HEK293 (cell line): Measurements from ENCODE around the gene PHF5A.

Source experiments
- IKZF3 ChIP-seq: fragments of 450-650 bp; IDR thresholded peaks from 2 replicates; pipeline ENCODE4 v1.5.0; 2018; ENCODE audit warnings: missing biosample characterization, mild to moderate bottlenecking, missing genetic modification characterization, moderate library complexity
- KLF10 ChIP-seq: fragments of 450-650 bp; IDR thresholded peaks from 2 replicates; pipeline ENCODE4 v1.5.1; 2018; ENCODE audit warnings: missing biosample characterization, mild to moderate bottlenecking, missing genetic modification characterization
- KLF8 ChIP-seq: fragments of 450-650 bp; formaldehyde crosslinking; IDR thresholded peaks from 2 replicates; pipeline ENCODE4 v1.5.1; 2016; ENCODE audit warnings: missing biosample characterization, missing genetic modification characterization
- MEIS1 ChIP-seq: sonication (generic); formaldehyde crosslinking; IDR thresholded peaks from 2 replicates; pipeline ENCODE4 v1.8.1; 2022; ENCODE audit warnings: missing genetic modification reagents, mild to moderate bottlenecking, borderline replicate concordance
- ZBTB17 ChIP-seq: fragments of 450-650 bp; formaldehyde crosslinking; IDR thresholded peaks from 2 replicates; pipeline ENCODE4 v1.5.1; 2016; ENCODE audit warnings: missing biosample characterization, missing genetic modification characterization
- ZBTB7A ChIP-seq: fragments of 450-650 bp; formaldehyde crosslinking; IDR thresholded peaks from 2 replicates; pipeline ENCODE4 v1.5.1; 2016; ENCODE audit warnings: low read depth, missing biosample characterization, missing genetic modification characterization
- ZNF138 ChIP-seq: fragments of 450-650 bp; formaldehyde crosslinking; IDR thresholded peaks from 2 replicates; pipeline ENCODE4 v1.5.1; 2016; ENCODE audit warnings: missing biosample characterization, missing genetic modification characterization, borderline replicate concordance
- ZNF16 ChIP-seq: fragments of 450-650 bp; formaldehyde crosslinking; IDR thresholded peaks from 2 replicates; pipeline ENCODE4 v1.5.1; 2016; ENCODE audit warnings: low read depth, missing biosample characterization, missing genetic modification characterization
- ZNF324 ChIP-seq: fragments of 450-650 bp; formaldehyde crosslinking; IDR thresholded peaks from 2 replicates; pipeline ENCODE4 v1.5.1; 2016; ENCODE audit warnings: missing biosample characterization, missing genetic modification characterization
- ZNF341 ChIP-seq: fragments of 450-650 bp; formaldehyde crosslinking; IDR thresholded peaks from 2 replicates; pipeline ENCODE4; 2016; ENCODE audit warnings: low read depth, missing biosample characterization, missing genetic modification characterization
- ZNF366 ChIP-seq: fragments of 450-650 bp; formaldehyde crosslinking; conservative IDR thresholded peaks from 2 replicates; pipeline ENCODE4 v1.5.1; 2016; ENCODE audit warnings: missing biosample characterization, missing genetic modification characterization
- ZNF37A ChIP-seq: fragments of 450-650 bp; IDR thresholded peaks from 2 replicates; pipeline ENCODE4 v1.5.1; 2018; ENCODE audit warnings: missing biosample characterization, missing genetic modification characterization
- ZNF391 ChIP-seq: fragments of 450-650 bp; formaldehyde crosslinking; IDR thresholded peaks from 2 replicates; pipeline ENCODE4 v1.5.1; 2016; ENCODE audit warnings: low read depth, missing biosample characterization, missing genetic modification characterization, borderline replicate concordance
- ZNF426 ChIP-seq: fragments of 450-650 bp; formaldehyde crosslinking; IDR thresholded peaks from 2 replicates; pipeline ENCODE4 v1.5.1; 2017; ENCODE audit warnings: missing biosample characterization, missing genetic modification characterization, mild to moderate bottlenecking, inconsistent platforms, moderate library complexity
- ZNF514 ChIP-seq: fragments of 450-650 bp; formaldehyde crosslinking; IDR thresholded peaks from 2 replicates; pipeline ENCODE4 v1.5.1; 2016; ENCODE audit warnings: missing biosample characterization, missing genetic modification characterization
- ZNF548 ChIP-seq: fragments of 450-650 bp; formaldehyde crosslinking; IDR thresholded peaks from 2 replicates; pipeline ENCODE4 v1.5.1; 2016; ENCODE audit warnings: missing biosample characterization, missing genetic modification characterization
- ZNF600 ChIP-seq: fragments of 450-650 bp; formaldehyde crosslinking; IDR thresholded peaks from 2 replicates; pipeline ENCODE4 v1.5.1; 2016; ENCODE audit warnings: missing biosample characterization, missing genetic modification characterization
- ZNF658 ChIP-seq: fragments of 450-650 bp; formaldehyde crosslinking; IDR thresholded peaks from 2 replicates; pipeline ENCODE4; 2016; ENCODE audit warnings: missing biosample characterization, missing genetic modification characterization
- ZNF677 ChIP-seq: fragments of 450-650 bp; IDR thresholded peaks from 2 replicates; pipeline ENCODE4 v1.5.0; 2018; ENCODE audit warnings: missing biosample characterization, mild to moderate bottlenecking, missing genetic modification characterization, moderate library complexity
- ZNF76 ChIP-seq: fragments of 450-650 bp; formaldehyde crosslinking; IDR thresholded peaks from 2 replicates; pipeline ENCODE4; 2016; ENCODE audit warnings: low read depth, missing biosample characterization, missing genetic modification characterization, borderline replicate concordance
- ZNF785 ChIP-seq: fragments of 450-650 bp; formaldehyde crosslinking; IDR thresholded peaks from 2 replicates; pipeline ENCODE4 v1.5.1; 2016; ENCODE audit warnings: missing biosample characterization, missing genetic modification characterization
- TF ChIP-seq, protein P1 (sequence below): fragments of 450-650 bp; formaldehyde crosslinking; IDR thresholded peaks from 2 replicates; pipeline ENCODE4 v1.5.1; 2016; ENCODE audit warnings: missing biosample characterization, missing genetic modification characterization
- TF ChIP-seq, protein P2 (sequence below): fragments of 450-650 bp; formaldehyde crosslinking; IDR thresholded peaks from 2 replicates; pipeline ENCODE4 v1.5.1; 2016; ENCODE audit warnings: missing biosample characterization, missing genetic modification characterization, low read depth
- TF ChIP-seq, protein P3 (sequence below): fragments of 450-650 bp; formaldehyde crosslinking; IDR thresholded peaks from 2 replicates; pipeline ENCODE4 v1.5.1; 2016; ENCODE audit warnings: missing biosample characterization, missing genetic modification characterization
- TF ChIP-seq, protein P4 (sequence below): fragments of 450-650 bp; formaldehyde crosslinking; IDR thresholded peaks from 2 replicates; pipeline ENCODE4 v1.5.1; 2016; ENCODE audit warnings: missing biosample characterization, missing genetic modification characterization
- TF ChIP-seq, protein P5 (sequence below): fragments of 450-650 bp; formaldehyde crosslinking; IDR thresholded peaks from 2 replicates; pipeline ENCODE4 v1.5.1; 2016; ENCODE audit warnings: missing biosample characterization, missing genetic modification characterization
- TF ChIP-seq, protein P6 (sequence below): fragments of 450-650 bp; formaldehyde crosslinking; IDR thresholded peaks from 2 replicates; pipeline ENCODE4 v1.5.1; 2017; ENCODE audit warnings: missing biosample characterization, mild to moderate bottlenecking, missing genetic modification characterization, moderate library complexity
- TF ChIP-seq, protein P7 (sequence below): fragments of 450-650 bp; formaldehyde crosslinking; IDR thresholded peaks from 2 replicates; pipeline ENCODE4 v1.5.1; 2016; ENCODE audit warnings: missing biosample characterization, missing genetic modification characterization

The PHF5A gene

DNA sequence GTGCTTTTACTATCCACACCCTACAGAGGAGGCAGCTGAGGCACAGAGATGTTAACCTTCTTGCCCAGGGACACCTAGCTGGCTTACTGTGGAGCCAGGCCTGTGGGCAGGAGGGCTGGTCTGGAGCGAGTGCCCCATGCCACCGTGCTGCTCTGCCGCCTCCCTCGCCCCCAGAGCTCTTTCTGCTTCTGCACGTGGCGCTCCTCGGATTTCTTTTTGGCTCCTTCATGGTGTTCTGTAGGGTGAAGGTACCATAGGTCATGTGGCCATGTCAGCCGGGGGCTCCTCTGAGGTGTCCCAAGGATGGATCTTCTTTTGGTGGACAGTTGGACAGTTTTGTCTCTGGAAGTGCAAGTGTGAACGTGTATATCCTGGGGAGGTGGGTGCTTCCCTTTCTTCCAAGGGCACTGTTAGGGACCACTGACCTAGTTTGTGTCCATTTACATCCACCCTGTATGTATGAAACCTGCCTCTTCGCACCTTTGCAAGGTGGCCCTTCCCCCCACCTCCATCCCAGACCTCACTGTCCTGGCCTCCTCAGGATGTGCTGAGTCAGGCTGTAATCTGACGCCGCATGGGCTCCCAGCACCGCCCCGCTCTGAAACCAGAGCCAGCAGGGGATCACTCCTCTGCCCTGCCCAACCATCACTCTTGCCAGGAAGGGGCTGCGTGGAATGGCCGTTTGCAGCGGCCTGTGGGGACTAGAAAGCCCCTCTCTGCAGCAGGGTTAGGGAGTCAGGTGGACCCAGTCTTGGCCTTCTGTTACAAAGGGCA lies 44.1 kb upstream of the PHF5A start (continued):
- TF ChIP-seq ZNF138 (tag by site-specific recombination) (no peak), MEIS1 (CRISPR knock-in tag) (no peak), ZBTB7A (tag by site-specific recombination) (no peak), ZNF600 (tag by site-specific recombination) (peak; percentile 81), IKZF3 (peak; percentile 87), ZNF16 (tag by site-specific recombination) (no peak), KLF8 (peak; percentile 57; the same call in 1 of the 2 replicates), ZNF548 (tag by site-specific recombination) (peak; percentile 46; the same call in 1 of the 2 replicates), ZNF677 (tag by site-specific recombination) (no peak), ZNF76 (tag by site-specific recombination) (peak; percentile 33; the same call in 1 of the 2 replicates), ZNF341 (tag by site-specific recombination) (peak; percentile 86), ZNF514 (tag by site-specific recombination) (no peak), ZNF426 (no peak), ZNF366 (tag by site-specific recombination) (peak; percentile 65; the same call in 1 of the 2 replicates), ZNF37A (tag by site-specific recombination) (no peak), ZBTB17 (peak; percentile 90), ZNF391 (tag by site-specific recombination) (no peak), KLF10 (peak; percentile 35; the same call in 1 of the 2 replicates), ZNF658 (tag by site-specific recombination) (no peak), ZNF324 (tag by site-specific recombination) (peak; percentile 66; the same call in 1 of the 2 replicates), ZNF785 (no peak)
- TF ChIP-seq, protein P1, sequence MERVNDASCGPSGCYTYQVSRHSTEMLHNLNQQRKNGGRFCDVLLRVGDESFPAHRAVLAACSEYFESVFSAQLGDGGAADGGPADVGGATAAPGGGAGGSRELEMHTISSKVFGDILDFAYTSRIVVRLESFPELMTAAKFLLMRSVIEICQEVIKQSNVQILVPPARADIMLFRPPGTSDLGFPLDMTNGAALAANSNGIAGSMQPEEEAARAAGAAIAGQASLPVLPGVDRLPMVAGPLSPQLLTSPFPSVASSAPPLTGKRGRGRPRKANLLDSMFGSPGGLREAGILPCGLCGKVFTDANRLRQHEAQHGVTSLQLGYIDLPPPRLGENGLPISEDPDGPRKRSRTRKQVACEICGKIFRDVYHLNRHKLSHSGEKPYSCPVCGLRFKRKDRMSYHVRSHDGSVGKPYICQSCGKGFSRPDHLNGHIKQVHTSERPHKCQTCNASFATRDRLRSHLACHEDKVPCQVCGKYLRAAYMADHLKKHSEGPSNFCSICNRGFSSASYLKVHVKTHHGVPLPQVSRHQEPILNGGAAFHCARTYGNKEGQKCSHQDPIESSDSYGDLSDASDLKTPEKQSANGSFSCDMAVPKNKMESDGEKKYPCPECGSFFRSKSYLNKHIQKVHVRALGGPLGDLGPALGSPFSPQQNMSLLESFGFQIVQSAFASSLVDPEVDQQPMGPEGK: peak; percentile 85
- TF ChIP-seq, protein P2, sequence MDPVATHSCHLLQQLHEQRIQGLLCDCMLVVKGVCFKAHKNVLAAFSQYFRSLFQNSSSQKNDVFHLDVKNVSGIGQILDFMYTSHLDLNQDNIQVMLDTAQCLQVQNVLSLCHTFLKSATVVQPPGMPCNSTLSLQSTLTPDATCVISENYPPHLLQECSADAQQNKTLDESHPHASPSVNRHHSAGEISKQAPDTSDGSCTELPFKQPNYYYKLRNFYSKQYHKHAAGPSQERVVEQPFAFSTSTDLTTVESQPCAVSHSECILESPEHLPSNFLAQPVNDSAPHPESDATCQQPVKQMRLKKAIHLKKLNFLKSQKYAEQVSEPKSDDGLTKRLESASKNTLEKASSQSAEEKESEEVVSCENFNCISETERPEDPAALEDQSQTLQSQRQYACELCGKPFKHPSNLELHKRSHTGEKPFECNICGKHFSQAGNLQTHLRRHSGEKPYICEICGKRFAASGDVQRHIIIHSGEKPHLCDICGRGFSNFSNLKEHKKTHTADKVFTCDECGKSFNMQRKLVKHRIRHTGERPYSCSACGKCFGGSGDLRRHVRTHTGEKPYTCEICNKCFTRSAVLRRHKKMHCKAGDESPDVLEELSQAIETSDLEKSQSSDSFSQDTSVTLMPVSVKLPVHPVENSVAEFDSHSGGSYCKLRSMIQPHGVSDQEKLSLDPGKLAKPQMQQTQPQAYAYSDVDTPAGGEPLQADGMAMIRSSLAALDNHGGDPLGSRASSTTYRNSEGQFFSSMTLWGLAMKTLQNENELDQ (tag by site-specific recombination): no peak
- TF ChIP-seq, protein P3, sequence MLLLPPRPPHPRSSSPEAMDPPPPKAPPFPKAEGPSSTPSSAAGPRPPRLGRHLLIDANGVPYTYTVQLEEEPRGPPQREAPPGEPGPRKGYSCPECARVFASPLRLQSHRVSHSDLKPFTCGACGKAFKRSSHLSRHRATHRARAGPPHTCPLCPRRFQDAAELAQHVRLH: no peak
- TF ChIP-seq, protein P4, sequence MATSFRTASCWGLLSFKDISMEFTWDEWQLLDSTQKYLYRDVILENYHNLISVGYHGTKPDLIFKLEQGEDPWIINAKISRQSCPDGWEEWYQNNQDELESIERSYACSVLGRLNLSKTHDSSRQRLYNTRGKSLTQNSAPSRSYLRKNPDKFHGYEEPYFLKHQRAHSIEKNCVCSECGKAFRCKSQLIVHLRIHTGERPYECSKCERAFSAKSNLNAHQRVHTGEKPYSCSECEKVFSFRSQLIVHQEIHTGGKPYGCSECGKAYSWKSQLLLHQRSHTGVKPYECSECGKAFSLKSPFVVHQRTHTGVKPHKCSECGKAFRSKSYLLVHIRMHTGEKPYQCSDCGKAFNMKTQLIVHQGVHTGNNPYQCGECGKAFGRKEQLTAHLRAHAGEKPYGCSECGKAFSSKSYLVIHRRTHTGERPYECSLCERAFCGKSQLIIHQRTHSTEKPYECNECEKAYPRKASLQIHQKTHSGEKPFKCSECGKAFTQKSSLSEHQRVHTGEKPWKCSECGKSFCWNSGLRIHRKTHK (tag by site-specific recombination): no peak
- TF ChIP-seq, protein P5, sequence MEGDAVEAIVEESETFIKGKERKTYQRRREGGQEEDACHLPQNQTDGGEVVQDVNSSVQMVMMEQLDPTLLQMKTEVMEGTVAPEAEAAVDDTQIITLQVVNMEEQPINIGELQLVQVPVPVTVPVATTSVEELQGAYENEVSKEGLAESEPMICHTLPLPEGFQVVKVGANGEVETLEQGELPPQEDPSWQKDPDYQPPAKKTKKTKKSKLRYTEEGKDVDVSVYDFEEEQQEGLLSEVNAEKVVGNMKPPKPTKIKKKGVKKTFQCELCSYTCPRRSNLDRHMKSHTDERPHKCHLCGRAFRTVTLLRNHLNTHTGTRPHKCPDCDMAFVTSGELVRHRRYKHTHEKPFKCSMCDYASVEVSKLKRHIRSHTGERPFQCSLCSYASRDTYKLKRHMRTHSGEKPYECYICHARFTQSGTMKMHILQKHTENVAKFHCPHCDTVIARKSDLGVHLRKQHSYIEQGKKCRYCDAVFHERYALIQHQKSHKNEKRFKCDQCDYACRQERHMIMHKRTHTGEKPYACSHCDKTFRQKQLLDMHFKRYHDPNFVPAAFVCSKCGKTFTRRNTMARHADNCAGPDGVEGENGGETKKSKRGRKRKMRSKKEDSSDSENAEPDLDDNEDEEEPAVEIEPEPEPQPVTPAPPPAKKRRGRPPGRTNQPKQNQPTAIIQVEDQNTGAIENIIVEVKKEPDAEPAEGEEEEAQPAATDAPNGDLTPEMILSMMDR: no peak
- TF ChIP-seq, protein P6, sequence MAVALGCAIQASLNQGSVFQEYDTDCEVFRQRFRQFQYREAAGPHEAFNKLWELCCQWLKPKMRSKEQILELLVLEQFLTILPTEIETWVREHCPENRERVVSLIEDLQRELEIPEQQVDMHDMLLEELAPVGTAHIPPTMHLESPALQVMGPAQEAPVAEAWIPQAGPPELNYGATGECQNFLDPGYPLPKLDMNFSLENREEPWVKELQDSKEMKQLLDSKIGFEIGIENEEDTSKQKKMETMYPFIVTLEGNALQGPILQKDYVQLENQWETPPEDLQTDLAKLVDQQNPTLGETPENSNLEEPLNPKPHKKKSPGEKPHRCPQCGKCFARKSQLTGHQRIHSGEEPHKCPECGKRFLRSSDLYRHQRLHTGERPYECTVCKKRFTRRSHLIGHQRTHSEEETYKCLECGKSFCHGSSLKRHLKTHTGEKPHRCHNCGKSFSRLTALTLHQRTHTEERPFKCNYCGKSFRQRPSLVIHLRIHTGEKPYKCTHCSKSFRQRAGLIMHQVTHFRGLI (tag by site-specific recombination): peak; percentile 97
- TF ChIP-seq, protein P7, sequence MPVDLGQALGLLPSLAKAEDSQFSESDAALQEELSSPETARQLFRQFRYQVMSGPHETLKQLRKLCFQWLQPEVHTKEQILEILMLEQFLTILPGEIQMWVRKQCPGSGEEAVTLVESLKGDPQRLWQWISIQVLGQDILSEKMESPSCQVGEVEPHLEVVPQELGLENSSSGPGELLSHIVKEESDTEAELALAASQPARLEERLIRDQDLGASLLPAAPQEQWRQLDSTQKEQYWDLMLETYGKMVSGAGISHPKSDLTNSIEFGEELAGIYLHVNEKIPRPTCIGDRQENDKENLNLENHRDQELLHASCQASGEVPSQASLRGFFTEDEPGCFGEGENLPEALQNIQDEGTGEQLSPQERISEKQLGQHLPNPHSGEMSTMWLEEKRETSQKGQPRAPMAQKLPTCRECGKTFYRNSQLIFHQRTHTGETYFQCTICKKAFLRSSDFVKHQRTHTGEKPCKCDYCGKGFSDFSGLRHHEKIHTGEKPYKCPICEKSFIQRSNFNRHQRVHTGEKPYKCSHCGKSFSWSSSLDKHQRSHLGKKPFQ (tag by site-specific recombination): peak; percentile 57; the same call in 1 of the 2 replicates
